ENCODE data around the gene SLC9C2. TPM values are rescaled to one million over a fixed set of nuclear protein-coding genes. Genes with fewer than 3 reads are reported as not detected.

The SLC9C2 gene
- total RNA-seq, 1 experiment from 2014 or later, result not detected

DNA sequence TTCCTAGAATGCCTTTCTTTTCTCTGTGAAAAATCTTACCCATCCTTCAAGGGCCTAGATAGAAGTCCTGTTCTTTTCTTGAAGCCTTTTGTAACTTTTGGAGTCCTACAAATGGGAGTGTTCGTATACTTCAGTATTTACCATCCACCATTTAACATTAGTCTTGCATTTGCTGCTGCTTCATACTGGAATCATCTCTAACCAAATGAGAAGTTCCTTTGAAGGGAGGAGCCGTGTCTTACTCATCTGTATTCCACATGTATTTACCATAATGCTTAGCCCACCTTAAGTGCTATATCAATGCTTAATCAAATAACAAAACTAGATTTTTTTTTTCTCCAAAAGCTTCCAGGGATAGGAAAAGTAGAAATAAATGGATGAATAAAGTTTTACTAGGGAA is 118.6 kb downstream of the SLC9C2 start:
- Histone ChIP-seq H3K27me3 (ENCODE audit: control insufficient read depth, insufficient read depth, low read length) (no peaks in the 10 kb centered on the region), H3K27ac (ENCODE audit: low read length) (no peak overlapping the region)

DNA sequence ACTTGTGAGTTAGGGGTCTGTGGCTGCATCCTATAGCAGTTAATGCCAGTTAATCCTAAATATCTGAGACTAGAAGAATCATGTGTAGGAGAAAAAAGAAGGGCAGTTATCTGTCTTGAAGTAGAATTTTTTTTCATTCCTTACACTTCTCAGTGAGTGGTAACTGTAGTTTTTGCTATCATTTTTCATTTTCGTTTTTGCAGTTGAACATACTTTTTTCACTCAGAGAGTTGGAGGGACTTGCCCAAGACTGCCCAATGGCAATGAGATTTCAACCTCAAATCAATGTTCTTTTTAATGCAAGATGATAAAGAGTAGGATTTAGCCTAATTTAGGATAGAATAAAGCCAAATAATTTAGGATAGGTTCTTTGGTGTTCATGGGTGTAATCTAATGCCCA is 120.2 kb downstream of the SLC9C2 start:
- Histone ChIP-seq H3K27ac (ENCODE audit: low read length) (no peak overlapping the region), H3K36me3 (ENCODE audit: control insufficient read depth, insufficient read depth, low read length) (peaks cover 57% of the 10 kb centered on the region), H3K4me1 (ENCODE audit: control insufficient read depth, insufficient read depth, low read length) (peaks cover 13% of the 10 kb centered on the region), H3K9me3 (ENCODE audit: control insufficient read depth, insufficient read depth, low read depth, low read length) (no peaks in the 10 kb centered on the region), H3K27me3 (ENCODE audit: control insufficient read depth, insufficient read depth, low read length) (no peaks in the 10 kb centered on the region), H3K4me3 (ENCODE audit: low read depth in 2 of 2, low read length in 2 of 2) (no peak overlapping the region)
- intact Hi-C loops (cut with micrococcal nuclease; ENCODE audit: unreplicated experiment), result no loop called here
- ATAC-seq (no peak), DNase-seq (ENCODE audit: low read depth, low spot score) (no peak)
- in situ Hi-C loops (cut with HindIII; ENCODE audit: low pct_unique_long_range_greater_than_20kb, low sequenced_read_pairs), result no loop called here
- TF ChIP-seq, protein P1, sequence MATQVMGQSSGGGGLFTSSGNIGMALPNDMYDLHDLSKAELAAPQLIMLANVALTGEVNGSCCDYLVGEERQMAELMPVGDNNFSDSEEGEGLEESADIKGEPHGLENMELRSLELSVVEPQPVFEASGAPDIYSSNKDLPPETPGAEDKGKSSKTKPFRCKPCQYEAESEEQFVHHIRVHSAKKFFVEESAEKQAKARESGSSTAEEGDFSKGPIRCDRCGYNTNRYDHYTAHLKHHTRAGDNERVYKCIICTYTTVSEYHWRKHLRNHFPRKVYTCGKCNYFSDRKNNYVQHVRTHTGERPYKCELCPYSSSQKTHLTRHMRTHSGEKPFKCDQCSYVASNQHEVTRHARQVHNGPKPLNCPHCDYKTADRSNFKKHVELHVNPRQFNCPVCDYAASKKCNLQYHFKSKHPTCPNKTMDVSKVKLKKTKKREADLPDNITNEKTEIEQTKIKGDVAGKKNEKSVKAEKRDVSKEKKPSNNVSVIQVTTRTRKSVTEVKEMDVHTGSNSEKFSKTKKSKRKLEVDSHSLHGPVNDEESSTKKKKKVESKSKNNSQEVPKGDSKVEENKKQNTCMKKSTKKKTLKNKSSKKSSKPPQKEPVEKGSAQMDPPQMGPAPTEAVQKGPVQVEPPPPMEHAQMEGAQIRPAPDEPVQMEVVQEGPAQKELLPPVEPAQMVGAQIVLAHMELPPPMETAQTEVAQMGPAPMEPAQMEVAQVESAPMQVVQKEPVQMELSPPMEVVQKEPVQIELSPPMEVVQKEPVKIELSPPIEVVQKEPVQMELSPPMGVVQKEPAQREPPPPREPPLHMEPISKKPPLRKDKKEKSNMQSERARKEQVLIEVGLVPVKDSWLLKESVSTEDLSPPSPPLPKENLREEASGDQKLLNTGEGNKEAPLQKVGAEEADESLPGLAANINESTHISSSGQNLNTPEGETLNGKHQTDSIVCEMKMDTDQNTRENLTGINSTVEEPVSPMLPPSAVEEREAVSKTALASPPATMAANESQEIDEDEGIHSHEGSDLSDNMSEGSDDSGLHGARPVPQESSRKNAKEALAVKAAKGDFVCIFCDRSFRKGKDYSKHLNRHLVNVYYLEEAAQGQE (IDR thresholded peaks at IDR 0.05; ENCODE audit: insufficient read depth in 1 of 2, low read depth in 2 of 2, low read length in 1 of 2), result no peak
- TF ChIP-seq SIN3A (IDR thresholded peaks at IDR 0.05; ENCODE audit: borderline replicate concordance, insufficient read depth, low read depth, low read length), result no peak
- no peak for TF ChIP-seq TCF7L2 (IDR thresholded peaks at IDR 0.05; ENCODE audit: low read depth, low read length)
- TF ChIP-seq, protein P2, sequence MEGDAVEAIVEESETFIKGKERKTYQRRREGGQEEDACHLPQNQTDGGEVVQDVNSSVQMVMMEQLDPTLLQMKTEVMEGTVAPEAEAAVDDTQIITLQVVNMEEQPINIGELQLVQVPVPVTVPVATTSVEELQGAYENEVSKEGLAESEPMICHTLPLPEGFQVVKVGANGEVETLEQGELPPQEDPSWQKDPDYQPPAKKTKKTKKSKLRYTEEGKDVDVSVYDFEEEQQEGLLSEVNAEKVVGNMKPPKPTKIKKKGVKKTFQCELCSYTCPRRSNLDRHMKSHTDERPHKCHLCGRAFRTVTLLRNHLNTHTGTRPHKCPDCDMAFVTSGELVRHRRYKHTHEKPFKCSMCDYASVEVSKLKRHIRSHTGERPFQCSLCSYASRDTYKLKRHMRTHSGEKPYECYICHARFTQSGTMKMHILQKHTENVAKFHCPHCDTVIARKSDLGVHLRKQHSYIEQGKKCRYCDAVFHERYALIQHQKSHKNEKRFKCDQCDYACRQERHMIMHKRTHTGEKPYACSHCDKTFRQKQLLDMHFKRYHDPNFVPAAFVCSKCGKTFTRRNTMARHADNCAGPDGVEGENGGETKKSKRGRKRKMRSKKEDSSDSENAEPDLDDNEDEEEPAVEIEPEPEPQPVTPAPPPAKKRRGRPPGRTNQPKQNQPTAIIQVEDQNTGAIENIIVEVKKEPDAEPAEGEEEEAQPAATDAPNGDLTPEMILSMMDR (IDR thresholded peaks at IDR 0.05), result no peak
- TF ChIP-seq POLR2AphosphoS5 (IDR thresholded peaks at IDR 0.05; ENCODE audit: low read depth, low read length), result no peak
- no TSS peak for BruUV-seq (replicated peaks)
- ChIA-PET POLR2A (no interaction called here), CTCF (no interaction called here)

More for the DNA sequence above, 118.6 kb downstream of the SLC9C2 start:
- BruUV-seq (replicated peaks), result no TSS peak
- intact Hi-C loops (cut with micrococcal nuclease; ENCODE audit: unreplicated experiment) (no loop called here), in situ Hi-C loops (cut with HindIII; ENCODE audit: low pct_unique_long_range_greater_than_20kb, low sequenced_read_pairs) (no loop called here)
- TF ChIP-seq TCF7L2 (IDR thresholded peaks at IDR 0.05; ENCODE audit: low read depth, low read length) (no peak), SIN3A (IDR thresholded peaks at IDR 0.05; ENCODE audit: borderline replicate concordance, insufficient read depth, low read depth, low read length) (no peak), POLR2AphosphoS5 (IDR thresholded peaks at IDR 0.05; ENCODE audit: low read depth, low read length) (no peak)
- TF ChIP-seq, protein P1 (IDR thresholded peaks at IDR 0.05; ENCODE audit: insufficient read depth in 1 of 2, low read depth in 2 of 2, low read length in 1 of 2), result no peak
- TF ChIP-seq, protein P2 (IDR thresholded peaks at IDR 0.05), result no peak
- Histone ChIP-seq H3K36me3 (ENCODE audit: control insufficient read depth, insufficient read depth, low read length) (peaks cover 62% of the 10 kb centered on the region), H3K4me1 (ENCODE audit: control insufficient read depth, insufficient read depth, low read length) (peaks cover 4% of the 10 kb centered on the region), H3K9me3 (ENCODE audit: control insufficient read depth, insufficient read depth, low read depth, low read length) (no peaks in the 10 kb centered on the region), H3K4me3 (ENCODE audit: low read depth in 2 of 2, low read length in 2 of 2) (no peak overlapping the region)
- ChIA-PET POLR2A (no interaction called here), CTCF (no interaction called here)
- no peak for ATAC-seq
- DNase-seq (ENCODE audit: low read depth, low spot score), result no peak

All from Panc1 (cell line).